Measurements from ENCODE around the gene TRAM2. TPM values are rescaled to one million over a fixed set of nuclear protein-coding genes. Genes with fewer than 3 reads are reported as not detected.

The TRAM2 gene
- total RNA-seq, 2 experiments from 2014 or later, result 2.4 to 2.6 TPM

DNA sequence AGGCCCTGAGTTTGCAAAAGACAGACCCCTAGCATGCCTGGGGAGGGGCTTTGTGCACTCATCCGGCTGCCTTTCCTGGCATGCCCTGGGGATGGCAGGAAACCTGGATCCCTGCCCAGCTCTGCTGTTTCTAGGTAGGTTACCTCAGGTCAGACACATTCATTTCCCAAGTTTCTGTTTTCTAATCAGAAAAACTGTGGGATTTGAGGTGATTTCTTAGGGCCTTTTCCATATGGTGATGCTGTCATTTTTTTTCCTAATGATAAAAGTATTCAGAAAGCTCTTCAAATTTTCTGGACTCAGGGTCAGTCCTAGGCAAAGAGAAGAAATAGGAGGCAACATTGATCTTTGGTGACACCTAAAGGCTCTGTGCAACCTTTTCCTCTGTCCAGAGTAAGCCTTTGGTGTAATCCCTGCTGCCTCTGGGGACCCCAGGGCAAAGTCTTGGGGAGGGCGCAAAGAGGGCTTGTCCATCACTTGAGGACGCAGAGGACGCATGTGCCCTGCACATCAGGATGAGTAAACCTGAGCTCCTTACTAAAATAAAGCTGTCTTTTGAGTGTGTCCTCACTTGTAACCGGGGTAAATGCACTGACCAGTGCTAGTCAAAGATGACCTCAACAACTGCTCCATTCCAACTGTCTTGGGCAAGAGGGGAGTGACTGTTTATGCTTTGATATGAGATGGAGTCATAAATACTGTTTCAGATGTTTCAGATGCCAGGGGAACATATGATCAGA is 13.5 kb upstream of the TRAM2 start:
- intact Hi-C loops (cut with micrococcal nuclease), result no loop called here
- H3K4me3 Mint-ChIP-seq, result no peak overlapping the region
- H3K4me1 Mint-ChIP-seq (ENCODE audit: low read depth), result peaks cover 7% of the 10 kb centered on the region
- ChIA-PET CTCF (interaction anchor here (2.0 kb wide), 1 partner anchor 14 kb away, joined by 6 read pairs; the partner anchor contains the start of gene TRAM2), POLR2A (interaction anchor here (0.6 kb wide), 1 partner anchor 33 kb away, joined by 3 read pairs; no protein-coding TSS in a partner anchor)
- H3K27me3 Mint-ChIP-seq, result no peaks in the 10 kb centered on the region
- H3K9me3 Mint-ChIP-seq, result no peaks in the 10 kb centered on the region
- DNase-seq, result no peak
- H3K36me3 Mint-ChIP-seq, result no peaks in the 10 kb centered on the region
- H3K27ac Mint-ChIP-seq, result no peak overlapping the region

DNA sequence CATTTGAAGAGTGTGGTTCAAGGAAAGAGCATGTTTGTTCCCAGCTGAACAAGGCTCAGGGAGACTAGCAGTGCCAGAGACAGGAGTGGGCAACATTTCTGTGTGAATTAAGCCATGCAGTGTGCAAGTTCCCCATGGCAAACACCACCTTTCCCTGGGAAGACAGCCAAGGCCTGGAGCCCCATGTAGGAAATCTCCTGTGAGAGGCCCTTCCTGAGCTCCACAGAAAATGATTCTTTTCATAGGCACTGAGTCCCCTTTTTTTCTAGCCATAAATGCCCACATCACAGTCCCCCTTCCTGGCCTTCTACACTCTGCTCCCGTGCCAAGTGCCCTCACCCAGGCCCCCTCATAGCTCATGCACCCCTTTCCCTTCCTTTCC is 11.8 kb upstream of the TRAM2 start:
- CTCF ChIA-PET, result no interaction called here
- Mint-ChIP-seq H3K4me1 (ENCODE audit: low read depth) (no peaks in the 10 kb centered on the region), H3K4me3 (no peak overlapping the region), H3K27ac (no peak overlapping the region), H3K9me3 (no peaks in the 10 kb centered on the region), H3K36me3 (no peaks in the 10 kb centered on the region), H3K27me3 (no peaks in the 10 kb centered on the region)
- POLR2A ChIA-PET, result no interaction called here
- intact Hi-C loops (cut with micrococcal nuclease), result no loop called here
- no peak for DNase-seq

DNA sequence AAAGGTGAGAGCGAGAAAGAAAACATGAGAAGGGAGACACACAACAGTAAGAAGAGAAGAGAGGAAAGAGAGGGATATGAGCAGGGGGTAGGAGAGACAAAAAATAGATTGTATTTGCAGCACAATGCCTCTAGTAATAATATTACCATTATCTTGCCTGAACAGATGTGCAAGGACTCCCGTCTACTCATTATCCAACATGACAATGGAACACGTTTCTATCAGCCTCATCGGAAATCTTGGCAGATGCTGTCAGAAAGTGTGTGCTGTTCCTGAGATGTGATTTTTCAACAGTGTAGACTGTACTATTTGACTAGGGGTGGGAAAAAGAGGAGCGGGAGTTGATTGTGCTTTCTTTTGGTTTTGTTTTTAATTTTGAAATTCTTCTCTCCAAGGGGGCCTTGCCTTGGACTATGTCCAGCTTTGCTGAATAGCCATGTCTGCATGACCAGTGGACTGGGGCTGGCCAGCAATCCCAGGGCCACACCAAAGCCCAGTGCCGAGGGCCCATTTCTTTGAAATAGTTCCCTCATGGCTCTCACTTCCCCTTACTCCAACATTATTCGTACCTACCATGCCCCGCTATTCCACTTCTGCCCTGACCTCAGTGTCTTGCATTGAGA is 11.3 kb upstream of the TRAM2 start:
- POLR2A ChIA-PET, result no interaction called here
- DNase-seq, result no peak
- Mint-ChIP-seq H3K36me3 (no peaks in the 10 kb centered on the region), H3K27me3 (no peaks in the 10 kb centered on the region), H3K27ac (no peak overlapping the region), H3K4me3 (no peak overlapping the region), H3K9me3 (no peaks in the 10 kb centered on the region), H3K4me1 (ENCODE audit: low read depth) (no peaks in the 10 kb centered on the region)
- intact Hi-C loops (cut with micrococcal nuclease), result no loop called here
- CTCF ChIA-PET, result no interaction called here

DNA sequence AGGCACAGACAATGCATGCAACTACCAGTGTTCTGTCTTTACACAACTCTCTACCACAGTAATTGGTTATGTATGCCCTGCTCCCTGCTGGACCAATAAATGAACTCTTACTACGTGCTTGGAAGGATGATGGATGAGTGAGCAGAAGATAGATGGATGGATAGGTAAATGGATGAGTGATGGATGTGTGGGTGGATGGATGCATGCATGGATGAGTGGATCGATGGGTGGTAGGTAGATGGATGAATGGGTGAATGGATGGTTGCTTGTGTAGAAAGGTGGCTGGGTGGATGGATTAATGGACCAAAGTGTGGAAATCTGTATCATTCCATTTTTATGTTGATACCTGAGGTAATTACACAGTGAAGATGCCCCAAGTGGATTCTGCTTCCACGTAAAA is 10.1 kb upstream of the TRAM2 start:
- Mint-ChIP-seq H3K4me1 (ENCODE audit: low read depth) (no peaks in the 10 kb centered on the region), H3K36me3 (peaks cover 2% of the 10 kb centered on the region), H3K4me3 (no peak overlapping the region), H3K9me3 (no peaks in the 10 kb centered on the region), H3K27me3 (no peaks in the 10 kb centered on the region), H3K27ac (no peak overlapping the region)
- CTCF ChIA-PET, result no interaction called here
- POLR2A ChIA-PET, result no interaction called here
- intact Hi-C loops (cut with micrococcal nuclease), result no loop called here
- DNase-seq, result no peak

- H3K4me1 Mint-ChIP-seq (ENCODE audit: low read depth), result no peaks in the 10 kb centered on the region
- no peak overlapping the region for H3K27ac Mint-ChIP-seq
- peaks cover 2% of the 10 kb centered on the region for H3K36me3 Mint-ChIP-seq
- no peak for DNase-seq
- H3K9me3 Mint-ChIP-seq, result no peaks in the 10 kb centered on the region
- POLR2A ChIA-PET, result no interaction called here
- no peak overlapping the region for H3K4me3 Mint-ChIP-seq
- intact Hi-C loops (cut with micrococcal nuclease), result no loop called here
- H3K27me3 Mint-ChIP-seq, result no peaks in the 10 kb centered on the region
- CTCF ChIA-PET, result interaction anchor here (1.0 kb wide), 1 partner anchor 66 kb away, joined by 3 read pairs; no protein-coding TSS in a partner anchor
These were observed 7.3 kb upstream of the TRAM2 start for GRCh38 chr6:52584203-52584602.

- H3K9me3 Mint-ChIP-seq, result no peaks in the 10 kb centered on the region
- H3K27me3 Mint-ChIP-seq, result no peaks in the 10 kb centered on the region
- ChIA-PET CTCF (no interaction called here), POLR2A (no interaction called here)
- intact Hi-C loops (cut with micrococcal nuclease), result no loop called here
- DNase-seq, result no peak
- H3K36me3 Mint-ChIP-seq, result peaks cover 2% of the 10 kb centered on the region
- no peak overlapping the region for H3K4me3 Mint-ChIP-seq
- H3K27ac Mint-ChIP-seq, result no peak overlapping the region
- H3K4me1 Mint-ChIP-seq (ENCODE audit: low read depth), result no peaks in the 10 kb centered on the region
These were observed 6.1 kb upstream of the TRAM2 start for GRCh38 chr6:52582996-52583395.

DNA sequence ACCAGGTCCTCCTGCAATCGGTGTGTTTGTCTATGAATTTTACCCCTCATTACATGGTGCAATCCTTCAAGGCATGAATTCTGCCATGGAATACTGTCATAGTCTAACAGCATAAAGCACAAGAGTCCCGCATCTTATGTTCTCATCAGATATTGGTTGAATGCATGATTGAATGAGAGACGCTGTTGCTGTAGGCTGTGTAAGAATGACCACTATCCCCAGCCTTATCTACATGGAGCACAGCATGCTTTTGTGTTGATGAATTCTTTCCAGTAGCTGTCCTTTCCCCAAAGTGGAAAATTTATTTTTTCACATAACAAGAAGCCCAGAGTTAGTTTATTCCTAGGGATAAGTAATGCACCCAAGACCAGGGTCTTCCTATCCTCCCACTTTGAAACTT is 5.6 kb upstream of the TRAM2 start:
- H3K36me3 Mint-ChIP-seq, result peaks cover 2% of the 10 kb centered on the region
- H3K27ac Mint-ChIP-seq, result no peak overlapping the region
- no peak overlapping the region for H3K4me3 Mint-ChIP-seq
- CTCF ChIA-PET, result no interaction called here
- no peaks in the 10 kb centered on the region for H3K27me3 Mint-ChIP-seq
- H3K4me1 Mint-ChIP-seq (ENCODE audit: low read depth), result peaks cover 2% of the 10 kb centered on the region
- POLR2A ChIA-PET, result no interaction called here
- no peaks in the 10 kb centered on the region for H3K9me3 Mint-ChIP-seq
- intact Hi-C loops (cut with micrococcal nuclease), result no loop called here
- DNase-seq, result no peak

DNA sequence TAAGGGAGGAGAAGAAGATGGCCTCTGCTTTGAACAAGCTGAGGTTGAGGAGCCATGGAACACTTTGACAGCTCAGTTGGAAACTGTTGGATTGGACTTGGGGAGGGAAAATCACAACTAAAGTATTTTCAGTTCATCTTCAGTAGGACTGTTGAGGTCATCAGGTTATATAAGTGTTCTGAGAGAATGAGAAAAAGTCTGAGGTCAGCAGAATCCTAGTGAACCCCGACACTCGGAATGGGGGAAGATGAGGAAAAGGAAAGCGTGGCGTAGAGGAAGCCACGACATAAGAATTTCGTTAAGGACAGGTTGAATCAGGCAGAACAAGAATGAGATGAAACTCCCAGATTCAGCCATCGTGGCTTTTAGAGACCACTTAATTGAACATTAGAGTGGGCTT is 4.0 kb upstream of the TRAM2 start:
- H3K9me3 Mint-ChIP-seq, result no peaks in the 10 kb centered on the region
- ChIA-PET CTCF (no interaction called here), POLR2A (no interaction called here)
- intact Hi-C loops (cut with micrococcal nuclease), result no loop called here
- peaks cover 8% of the 10 kb centered on the region for H3K4me1 Mint-ChIP-seq (ENCODE audit: low read depth)
- no peak for DNase-seq
- peaks cover 2% of the 10 kb centered on the region for H3K36me3 Mint-ChIP-seq
- H3K27ac Mint-ChIP-seq, result no peak overlapping the region
- H3K27me3 Mint-ChIP-seq, result no peaks in the 10 kb centered on the region
- H3K4me3 Mint-ChIP-seq, result no peak overlapping the region

DNA sequence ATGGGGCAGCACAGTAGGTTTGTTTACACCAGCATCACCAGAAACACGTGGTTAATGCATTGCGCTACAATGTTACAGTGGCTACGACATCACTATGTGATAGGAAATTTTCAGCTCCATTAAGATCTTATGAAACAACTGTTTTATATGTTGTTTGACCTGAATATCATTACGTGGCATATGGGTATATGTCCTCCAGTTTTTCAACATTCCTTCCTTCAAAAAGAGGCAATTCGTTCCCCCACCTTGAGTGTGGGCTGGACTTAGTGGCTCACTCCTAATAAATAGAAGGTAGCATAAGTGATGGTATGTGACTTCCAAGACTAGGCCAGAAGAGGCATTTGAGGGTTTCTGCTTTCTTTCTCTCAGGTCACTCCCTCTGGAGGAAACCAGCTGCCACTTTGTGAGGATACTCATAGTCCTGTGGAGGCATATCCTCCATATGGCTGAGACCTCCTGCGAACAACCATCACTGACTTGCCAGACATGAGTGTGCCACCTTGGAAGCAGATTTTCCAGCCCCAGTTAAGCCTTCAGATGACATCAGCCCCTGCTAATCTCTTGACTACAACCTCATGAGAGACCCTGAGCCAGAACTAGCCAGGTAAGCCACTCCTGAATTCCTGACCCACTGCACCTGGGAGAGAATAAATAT is 2.3 kb upstream of the TRAM2 start:
- Mint-ChIP-seq H3K9me3 (no peaks in the 10 kb centered on the region), H3K4me3 (no peak overlapping the region), H3K36me3 (peaks cover 2% of the 10 kb centered on the region), H3K4me1 (ENCODE audit: low read depth) (peaks cover 26% of the 10 kb centered on the region), H3K27ac (no peak overlapping the region), H3K27me3 (no peaks in the 10 kb centered on the region)
- POLR2A ChIA-PET, result no interaction called here
- intact Hi-C loops (cut with micrococcal nuclease), result loop anchor here (5.0 kb wide), 2 partner anchors 418 to 422 kb away; partner anchors contain the start of gene GSTA4
- CTCF ChIA-PET, result interaction anchor here (0.7 kb wide), 1 partner anchor 42 kb away, joined by 3 read pairs; no protein-coding TSS in a partner anchor
- DNase-seq, result no peak

GRCh38 chr6:52577778-52578463 is 1.1 kb upstream of the TRAM2 start:
- Mint-ChIP-seq H3K9me3 (no peaks in the 10 kb centered on the region), H3K36me3 (peaks cover 2% of the 10 kb centered on the region), H3K27ac (peak overlapping the region; percentile 26), H3K4me1 (ENCODE audit: low read depth) (peaks cover 29% of the 10 kb centered on the region), H3K27me3 (no peaks in the 10 kb centered on the region), H3K4me3 (peak overlapping the region; percentile 67)
- intact Hi-C loops (cut with micrococcal nuclease), result loop anchor here (2.0 to 5.0 kb wide), 3 partner anchors 293 to 421 kb away; partner anchors contain the start of genes GSTA4 and MCM3
- ChIA-PET POLR2A (interaction anchor here (1.3 kb wide), 1 partner anchor 57 kb away, joined by 3 read pairs; no protein-coding TSS in a partner anchor), CTCF (interaction anchor here (0.9 kb wide), 1 partner anchor 74 kb away, joined by 4 read pairs; no protein-coding TSS in a partner anchor)
- no peak for DNase-seq

DNA sequence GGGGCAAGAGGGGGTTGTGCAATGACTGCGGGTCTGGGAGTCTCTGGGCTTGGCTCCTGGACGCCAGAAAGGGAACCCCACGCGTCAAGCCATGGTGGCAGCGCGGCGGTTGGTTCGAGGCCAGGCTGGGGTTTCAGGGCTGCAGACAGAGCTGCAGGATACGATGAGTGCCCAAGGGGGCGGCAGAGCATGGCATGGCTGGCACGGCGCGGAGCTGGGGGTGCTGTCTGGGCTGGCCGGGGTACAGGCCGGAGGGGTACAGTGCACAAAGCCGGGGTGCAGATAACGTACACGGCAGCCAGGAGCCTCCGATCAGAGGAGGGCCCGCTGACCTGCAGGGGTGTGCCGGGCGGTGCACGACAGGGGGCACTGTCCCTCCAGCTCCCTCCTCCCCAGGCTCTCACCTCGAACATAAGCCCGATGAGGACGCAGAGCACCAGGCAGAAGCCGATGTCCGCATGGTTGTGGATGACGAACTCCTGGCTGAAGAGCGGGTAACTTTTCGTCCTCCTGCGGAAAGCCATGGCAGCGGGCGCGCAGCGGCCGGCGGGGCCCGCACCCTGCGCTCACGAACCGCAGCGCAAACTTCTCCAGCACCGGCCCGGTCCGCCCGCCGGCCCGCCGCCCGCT is 353 bp downstream of the TRAM2 start:
- peak; percentile 81 for DNase-seq
- intact Hi-C loops (cut with micrococcal nuclease), result loop anchor here (1.0 to 5.0 kb wide), 5 partner anchors 87 to 421 kb away; partner anchors contain the start of genes EFHC1, GSTA4 and MCM3
- Mint-ChIP-seq H3K4me3 (peak overlapping the region; percentile 77), H3K27ac (peak overlapping the region; percentile 59), H3K9me3 (no peaks in the 10 kb centered on the region), H3K27me3 (no peaks in the 10 kb centered on the region), H3K4me1 (ENCODE audit: low read depth) (peaks cover 32% of the 10 kb centered on the region), H3K36me3 (no peaks in the 10 kb centered on the region)
- ChIA-PET POLR2A (interaction anchor here (1.1 to 1.3 kb wide), 2 partner anchors 59 to 85 kb away, joined by 3 read pairs; no protein-coding TSS in a partner anchor), CTCF (interaction anchor here (1.0 to 2.7 kb wide), 9 partner anchors 15 to 293 kb away, joined by 3 to 15 read pairs (median 5); no protein-coding TSS in a partner anchor)

Data from activated CD4-positive, alpha-beta memory T cell treated with anti-CD3 and anti-CD28 coated beads for 36 hours (primary cell).